Measurements from ENCODE around the gene CFAP74.
"Not testable (repeated sequence)": the region's sequence is repeated elsewhere in the genome, so short reads cannot be mapped to it uniquely, and the experiment has no call there.

The CFAP74 gene

GRCh38 chr1:1988061-1988945 lies 15.3 kb downstream of the CFAP74 start:
- no peak for DNase-seq (ENCODE audit: low read depth in 2 of 2)

GRCh38 chr1:1987142-1987510 lies 16.5 kb downstream of the CFAP74 start:
- no peak for DNase-seq (ENCODE audit: low read depth in 2 of 2)

- DNase-seq (ENCODE audit: low read depth in 2 of 2) = no peak
Measured at GRCh38 chr1:1986451-1987141, 17.0 kb downstream of the CFAP74 start.

GRCh38 chr1:1985375-1986050 lies 18.1 kb downstream of the CFAP74 start:
- DNase-seq (ENCODE audit: low read depth in 2 of 2) = no peak

GRCh38 chr1:1984560-1985070 lies 19.0 kb downstream of the CFAP74 start:
- DNase-seq (ENCODE audit: low read depth in 2 of 2) = no peak

- no peak for DNase-seq (ENCODE audit: low read depth in 2 of 2)
Measured at GRCh38 chr1:1982379-1983232, 21.0 kb downstream of the CFAP74 start.

- not testable (repeated sequence) for DNase-seq (ENCODE audit: low read depth in 2 of 2)
Measured at GRCh38 chr1:1981631-1982327, 21.8 kb downstream of the CFAP74 start.

- no peak for DNase-seq (ENCODE audit: low read depth in 2 of 2)
Measured at GRCh38 chr1:1981142-1981500, 22.5 kb downstream of the CFAP74 start.

- no peak for DNase-seq (ENCODE audit: low read depth in 2 of 2)
Measured at GRCh38 chr1:1980467-1981141, 23.0 kb downstream of the CFAP74 start.

- no peak for DNase-seq (ENCODE audit: low read depth in 2 of 2)
Measured at GRCh38 chr1:1979482-1980165, 24.0 kb downstream of the CFAP74 start.

GRCh38 chr1:1978690-1979481 lies 24.7 kb downstream of the CFAP74 start:
- DNase-seq (ENCODE audit: low read depth in 2 of 2) = not testable (repeated sequence)

- no peak for DNase-seq (ENCODE audit: low read depth in 2 of 2)
Measured at GRCh38 chr1:1978108-1978507, 25.5 kb downstream of the CFAP74 start.

GRCh38 chr1:1976031-1976430 lies 27.6 kb downstream of the CFAP74 start:
- no peak for DNase-seq (ENCODE audit: low read depth in 2 of 2)

GRCh38 chr1:1975535-1975934 lies 28.1 kb downstream of the CFAP74 start:
- DNase-seq (ENCODE audit: low read depth in 2 of 2) = no peak

- DNase-seq (ENCODE audit: low read depth in 2 of 2) = no peak
Measured at GRCh38 chr1:1974834-1975233, 28.8 kb downstream of the CFAP74 start.

GRCh38 chr1:1973716-1974642 lies 29.6 kb downstream of the CFAP74 start:
- no peak for DNase-seq (ENCODE audit: low read depth in 2 of 2)

GRCh38 chr1:1972976-1973715 lies 30.4 kb downstream of the CFAP74 start:
- no peak for DNase-seq (ENCODE audit: low read depth in 2 of 2)
